Renal pelvis (tissue), 4 donors: ENCODE measurements around the gene KIF20B. TPM values are rescaled to one million over a fixed set of nuclear protein-coding genes. Genes with fewer than 3 reads are reported as not detected.
"Not testable (repeated sequence)": the region's sequence is repeated elsewhere in the genome, so short reads cannot be mapped to it uniquely, and the experiment has no call there.

Experiments used
- DNase-seq: peaks from one replicate; pipeline ENCODE4 v3.0.0-alpha.2; 2013
- polyA plus RNA-seq, 3 donors: library from polyadenylated mRNA; unstranded; fragments of 120-200 nt; gene quantifications; one replicate each; pipeline ENCODE4 v1.2.1, GENCODE V29; 2013; ENCODE audit not compliant: insufficient read length in 3 of 3

KIF20B gene
- polyA plus RNA-seq, 3 donors, result 14.6 to 15.6 (median 15.4) TPM

DNA sequence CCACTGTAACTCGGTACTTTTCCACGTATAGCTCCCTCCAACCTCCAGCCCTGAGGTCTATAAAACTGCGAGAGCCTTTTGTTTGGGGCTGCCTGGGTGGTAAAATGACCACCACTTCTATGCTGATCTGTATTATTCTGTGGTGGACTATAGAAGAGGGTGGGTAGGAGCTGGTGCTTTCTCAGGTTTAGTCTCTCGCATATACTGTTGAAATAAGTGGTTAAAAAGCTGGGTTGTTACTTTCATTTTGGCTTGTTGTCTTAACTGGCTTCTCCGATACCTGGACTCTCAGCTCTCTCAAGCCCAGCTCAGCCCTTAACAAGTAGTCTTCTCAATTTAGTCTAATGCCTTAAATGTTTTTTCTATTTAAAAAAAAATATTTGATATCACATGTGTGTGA is 70.3 kb downstream of the KIF20B start:
- no peak for DNase-seq

- DNase-seq, result no peak
Observed at GRCh38 chr10:89773081-89773480, 71.7 kb downstream of the KIF20B start.

DNA sequence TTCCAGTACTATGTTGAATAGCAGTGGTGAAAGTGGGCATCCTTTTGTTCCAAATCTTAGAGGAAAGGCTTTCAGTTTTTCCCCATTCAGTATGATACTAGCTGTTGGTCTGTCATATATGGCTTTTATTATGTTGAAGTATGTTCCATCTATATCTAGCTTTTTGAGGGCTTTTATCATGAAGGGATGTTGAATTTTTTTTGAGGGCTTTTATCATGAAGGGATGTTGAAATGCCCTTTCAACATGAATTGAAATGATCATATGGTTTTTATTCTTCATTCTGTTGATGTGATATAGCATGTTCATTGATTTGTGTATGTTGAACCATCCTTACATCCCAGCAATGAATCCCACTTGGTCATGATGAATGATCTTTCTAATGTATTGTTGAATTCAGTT is 75.3 kb downstream of the KIF20B start:
- DNase-seq, result no peak

GRCh38 chr10:89782470-89782869 is 81.1 kb downstream of the KIF20B start:
- no peak for DNase-seq

DNA sequence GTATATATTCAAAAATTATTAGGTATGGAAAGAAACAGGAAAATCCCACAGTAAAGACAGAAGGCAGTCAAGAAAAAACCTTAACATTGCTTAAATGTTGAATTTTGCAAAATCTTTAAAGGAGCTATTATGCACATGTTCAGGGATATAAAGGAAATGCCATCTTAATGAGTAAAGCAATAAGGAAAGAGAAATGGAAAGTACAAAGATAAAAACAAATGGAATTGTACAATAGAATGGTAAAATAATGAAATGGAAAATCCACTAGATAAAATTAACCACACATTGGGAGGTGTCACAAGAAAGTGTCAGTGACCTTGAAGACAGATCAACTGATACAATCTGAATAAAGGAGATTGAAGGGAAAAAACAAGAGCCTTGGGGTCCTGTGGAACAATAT is 82.0 kb downstream of the KIF20B start:
- DNase-seq, result no peak

DNA sequence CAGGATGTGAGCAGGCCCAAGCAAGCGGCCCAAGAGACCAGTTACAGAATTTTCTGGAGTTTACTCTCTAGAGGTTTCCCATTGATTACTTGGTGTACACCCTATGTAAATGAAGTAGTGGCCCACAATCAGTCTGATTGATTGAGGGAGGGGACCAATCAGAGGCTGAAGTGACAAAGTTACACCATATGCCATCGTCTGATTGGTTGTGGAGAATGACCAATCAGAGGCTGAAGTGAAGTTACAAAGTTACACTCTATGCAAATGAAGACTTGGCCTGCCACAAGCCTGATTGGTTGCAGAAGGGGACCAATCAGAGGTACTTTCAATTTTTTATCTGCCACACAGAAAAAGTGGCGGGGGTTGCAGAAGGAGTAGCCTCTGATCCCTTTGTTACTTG is 83.7 kb downstream of the KIF20B start:
- no peak for DNase-seq

DNA sequence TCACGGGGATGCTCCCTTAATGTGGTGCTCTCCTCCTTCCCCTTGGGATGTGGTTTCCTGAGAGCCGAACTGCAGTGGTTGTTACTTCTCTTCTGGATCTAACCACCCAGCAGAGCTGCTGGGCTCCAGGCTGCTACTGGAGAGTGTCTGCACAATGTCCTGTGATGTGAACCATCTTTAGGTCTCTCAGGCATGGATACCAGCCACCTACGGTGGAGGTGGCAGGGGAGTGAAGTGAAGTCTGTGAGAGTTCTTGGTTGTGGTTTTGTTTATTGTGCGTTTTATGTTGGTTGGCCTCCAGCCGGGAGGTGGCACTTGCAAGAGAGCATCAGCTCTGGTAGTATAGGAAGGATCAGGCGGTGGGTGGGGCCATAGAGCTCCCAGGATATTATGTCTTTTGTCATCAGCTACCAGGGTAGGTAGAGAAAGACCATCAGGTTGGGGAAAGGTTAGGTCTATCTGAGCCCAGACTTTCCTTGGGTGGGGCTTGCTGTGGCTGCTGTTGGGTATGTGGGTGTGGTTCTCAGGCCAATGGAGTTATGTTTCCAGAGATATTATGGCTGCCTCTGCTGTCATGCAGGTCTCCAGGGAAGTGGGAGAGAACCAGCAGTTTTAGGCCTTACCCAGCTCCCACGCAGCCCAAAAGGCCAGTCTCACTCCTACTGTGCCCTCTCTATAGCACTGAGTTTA is 87.9 kb downstream of the KIF20B start:
- DNase-seq, result no peak

GRCh38 chr10:89792187-89792586 is 90.8 kb downstream of the KIF20B start:
- DNase-seq, result no peak

DNA sequence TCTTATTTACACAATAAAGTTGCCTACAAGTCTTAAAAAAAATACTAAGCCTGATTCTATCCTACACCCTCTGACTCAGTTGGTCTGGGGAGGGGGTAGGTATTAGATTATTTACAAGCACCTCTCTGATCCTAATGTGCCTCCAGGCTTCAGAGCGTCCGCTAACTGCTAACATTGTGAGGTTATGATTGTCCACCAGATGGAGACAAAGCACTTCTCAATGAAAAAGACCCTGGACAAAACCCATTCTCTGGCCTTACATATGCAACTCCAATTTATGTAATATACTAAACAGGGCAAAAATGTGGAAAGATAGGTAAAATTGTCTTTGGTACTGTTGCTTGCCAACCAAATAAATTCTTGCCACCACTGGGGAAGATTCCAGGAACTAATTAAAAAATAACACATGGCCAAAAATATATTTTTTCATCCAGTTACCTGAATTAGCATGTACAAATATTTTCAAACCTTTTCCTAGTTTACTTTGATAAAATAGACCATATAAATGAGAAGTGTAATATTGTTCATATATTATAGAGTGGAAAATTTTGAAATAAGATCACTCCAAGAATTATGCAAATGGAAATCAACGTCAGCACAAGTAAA is 92.4 kb downstream of the KIF20B start:
- peak; percentile 73 for DNase-seq

DNA sequence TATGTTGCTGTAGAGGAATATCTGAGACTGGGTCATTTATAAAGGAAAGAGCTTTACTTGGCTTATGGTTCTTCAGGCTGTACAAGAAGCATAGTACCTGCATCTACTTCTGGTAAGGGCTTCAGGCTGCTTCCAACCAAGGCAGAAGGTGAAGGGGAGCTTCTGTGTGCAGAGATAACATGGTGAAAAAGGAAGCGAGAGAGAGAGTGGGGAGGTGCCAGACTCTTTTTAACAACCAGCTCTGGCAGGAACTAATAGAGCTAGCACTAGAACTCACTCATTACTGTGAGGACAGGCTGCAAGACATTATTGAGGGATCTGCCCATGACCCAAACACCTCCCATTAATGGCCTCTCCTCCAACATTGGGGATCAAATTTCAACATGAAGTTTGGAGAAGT is 94.5 kb downstream of the KIF20B start:
- no peak for DNase-seq

GRCh38 chr10:89798092-89798491 is 96.7 kb downstream of the KIF20B start:
- no peak for DNase-seq

DNA sequence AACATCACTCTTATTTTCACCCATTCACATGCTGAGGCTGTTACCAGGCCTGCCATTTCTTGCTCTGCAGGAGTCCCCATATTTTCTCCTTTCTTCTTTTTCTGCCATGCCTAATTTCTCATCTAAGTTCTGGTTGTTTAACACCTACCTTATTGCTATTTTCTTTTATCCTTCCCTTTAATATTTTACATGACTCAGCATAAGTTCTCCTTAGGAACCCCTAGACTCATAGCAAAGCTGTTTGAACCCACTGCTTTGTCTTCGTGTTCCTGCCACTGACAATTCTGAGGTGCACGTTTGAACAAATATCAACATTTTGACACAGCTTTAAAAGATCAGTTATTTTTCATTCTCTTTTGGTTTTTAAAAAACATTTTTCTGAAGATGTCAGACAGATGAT is 98.2 kb downstream of the KIF20B start:
- DNase-seq, result no peak

DNA sequence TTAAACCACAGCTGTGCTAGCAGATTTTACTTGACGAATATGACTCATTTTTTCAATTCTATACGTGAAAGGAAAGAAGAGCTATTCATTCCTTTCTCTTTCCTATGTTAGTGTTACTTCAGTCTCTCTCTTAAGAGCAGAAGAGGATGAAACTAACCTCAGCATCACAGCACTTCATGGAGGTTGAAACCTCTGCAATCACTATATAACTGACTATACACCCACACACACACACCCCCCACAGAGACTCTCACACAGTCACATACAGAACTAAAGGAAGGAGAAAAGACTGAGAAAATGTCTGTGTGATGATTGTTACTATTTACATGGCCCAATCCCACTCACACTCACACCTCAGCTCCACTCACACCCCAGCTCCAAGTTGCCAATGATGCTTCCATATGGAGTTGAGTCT is 104.2 kb downstream of the KIF20B start:
- no peak for DNase-seq

- no peak for DNase-seq
Observed at GRCh38 chr10:89808842-89809241, 107.5 kb downstream of the KIF20B start.

GRCh38 chr10:89809766-89810165 is 108.4 kb downstream of the KIF20B start:
- DNase-seq, result no peak

DNA sequence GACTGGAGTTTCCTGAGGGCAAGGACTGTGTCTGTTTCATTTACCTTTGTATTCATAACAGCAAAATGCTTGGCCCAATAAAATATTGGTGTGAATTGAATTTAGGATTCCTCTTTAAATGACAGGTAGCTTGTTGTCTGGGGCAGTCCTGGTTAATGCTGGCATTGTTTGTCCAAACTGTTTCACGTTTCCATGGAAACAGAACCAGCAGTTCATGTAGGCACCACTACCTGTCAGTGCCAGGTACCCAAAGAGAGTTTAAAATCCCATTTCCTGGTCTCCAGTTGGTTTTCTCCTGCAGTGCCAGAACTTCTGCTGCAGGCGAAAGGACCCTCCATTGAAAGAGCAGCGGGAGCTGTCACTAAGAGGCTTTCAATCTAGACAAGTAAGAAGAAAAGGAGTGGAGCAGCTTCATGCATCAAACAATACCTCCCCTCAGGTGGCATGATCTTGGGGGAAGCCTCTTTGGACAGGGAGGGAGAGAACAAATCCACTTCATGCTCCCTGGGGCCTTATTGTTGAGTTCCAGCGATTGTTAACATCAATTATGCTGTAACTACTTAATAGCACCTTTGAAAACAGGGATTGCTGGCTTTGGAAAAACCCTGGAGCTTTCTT is 109.6 kb downstream of the KIF20B start:
- DNase-seq, result no peak

- DNase-seq, result no peak
Observed at GRCh38 chr10:89813546-89813945, 112.2 kb downstream of the KIF20B start.

DNA sequence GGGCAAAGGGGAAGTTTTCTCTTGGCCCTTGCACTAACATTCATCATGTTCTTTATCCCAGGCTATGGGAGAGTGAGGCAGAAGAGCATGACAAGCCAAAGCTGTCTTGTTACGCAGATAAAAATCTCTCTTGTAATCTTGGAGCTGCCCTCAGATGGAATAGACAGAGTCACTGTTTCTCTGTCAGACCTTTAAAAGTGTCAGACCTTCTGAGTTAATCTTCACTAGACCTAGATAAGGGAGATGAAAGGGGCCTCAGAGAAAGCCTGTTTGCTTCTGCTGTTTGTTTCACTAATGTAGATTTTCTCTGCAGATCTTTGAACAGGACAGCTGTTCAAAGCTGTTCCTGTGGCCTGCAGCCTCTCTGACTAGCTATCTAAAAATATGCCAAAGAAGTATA is 112.9 kb downstream of the KIF20B start:
- DNase-seq, result no peak

DNA sequence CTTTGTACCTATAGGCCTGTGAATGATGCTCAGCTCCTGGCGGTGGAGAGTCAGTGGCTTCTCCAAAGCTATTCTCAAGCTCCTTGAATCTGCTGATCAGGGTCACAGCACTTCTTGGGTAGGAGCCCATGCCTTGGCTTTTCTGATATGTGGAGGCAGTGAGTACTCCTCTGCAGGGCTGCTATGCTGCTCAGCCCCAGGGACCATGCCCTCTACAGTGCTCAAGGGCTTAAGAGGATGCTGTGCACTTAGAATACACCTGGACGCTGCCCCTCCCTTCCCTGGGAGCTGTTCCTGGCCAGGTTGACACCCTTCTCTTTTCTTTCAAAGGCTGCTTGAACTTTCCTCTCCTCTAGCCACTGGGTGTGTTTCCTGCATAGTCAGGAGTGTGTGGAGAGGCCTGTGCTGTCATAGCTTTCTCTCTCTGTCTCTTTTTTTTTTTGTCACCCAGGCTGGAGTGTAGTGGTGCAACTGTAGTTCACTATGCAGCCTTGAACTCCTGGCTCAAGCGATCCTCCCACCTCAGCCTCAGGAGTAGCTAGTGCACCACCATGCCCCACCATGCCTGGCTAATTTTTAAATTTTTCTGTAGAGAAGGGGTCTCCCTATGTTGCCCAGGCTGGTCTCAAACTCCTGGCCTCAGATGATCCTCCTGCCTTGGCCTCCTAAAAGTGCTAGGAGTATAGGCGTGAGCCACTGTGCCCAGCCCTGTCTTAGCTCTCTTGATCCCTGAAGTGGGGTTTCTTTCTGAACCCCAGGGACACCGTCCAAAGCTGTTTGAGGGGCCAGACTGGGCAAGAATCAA is 113.9 kb downstream of the KIF20B start:
- no peak for DNase-seq

DNA sequence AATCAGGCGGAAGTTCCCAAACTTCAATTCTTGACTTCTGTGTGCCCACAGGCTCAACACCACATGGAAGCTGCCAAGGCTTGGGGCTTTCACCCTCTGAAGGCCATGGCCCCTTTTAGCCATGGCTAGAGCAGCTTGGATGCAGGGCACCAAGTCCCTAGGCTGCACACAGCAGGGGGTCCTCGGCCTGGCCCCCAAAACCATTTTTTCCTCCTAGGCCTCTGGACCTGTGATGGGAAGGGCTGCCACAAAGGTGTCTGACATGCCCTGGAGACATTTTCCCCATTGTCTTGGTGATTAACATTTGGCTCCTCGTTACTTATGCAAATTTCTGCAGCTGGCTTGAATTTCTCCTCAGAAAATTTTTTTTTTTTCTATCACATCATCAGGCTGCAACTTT is 117.6 kb downstream of the KIF20B start:
- not testable (repeated sequence) for DNase-seq
